ENCODE data around the gene PIGV.

DNA sequence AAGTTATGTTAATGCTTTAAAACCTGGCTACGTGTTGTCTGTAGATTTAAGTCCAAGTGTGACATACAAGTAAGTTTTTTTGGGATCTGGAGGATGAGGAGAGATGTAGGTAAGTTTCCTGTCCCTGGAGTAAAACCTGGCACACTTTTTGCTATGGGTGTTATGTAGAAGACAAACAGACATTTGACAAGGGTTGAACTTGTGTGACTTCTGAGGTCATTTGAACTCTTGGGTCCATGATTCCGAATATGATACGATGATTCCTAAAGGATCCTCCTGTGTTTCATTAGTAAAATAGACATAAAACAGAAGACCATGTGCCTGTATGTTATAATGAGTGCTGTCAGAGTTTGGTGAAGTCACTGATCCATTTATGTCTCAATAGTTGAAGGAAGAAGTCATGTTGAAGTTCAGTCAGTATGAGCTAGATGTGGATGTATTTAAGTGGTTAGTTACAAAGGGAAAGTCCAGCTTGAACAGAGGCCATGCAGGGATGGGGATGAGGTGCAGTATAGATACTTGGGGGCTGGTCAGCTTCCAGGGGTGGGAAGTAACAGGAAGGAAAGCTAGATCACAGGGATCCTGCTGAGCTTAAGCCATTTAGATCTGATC lies 47.6 kb upstream of the PIGV start:
- TF ChIP-seq POLR2AphosphoS5 (IDR thresholded peaks at IDR 0.05) (no peak), POLR2A (IDR thresholded peaks at IDR 0.05) (no peak)
- TF ChIP-seq, protein P1, sequence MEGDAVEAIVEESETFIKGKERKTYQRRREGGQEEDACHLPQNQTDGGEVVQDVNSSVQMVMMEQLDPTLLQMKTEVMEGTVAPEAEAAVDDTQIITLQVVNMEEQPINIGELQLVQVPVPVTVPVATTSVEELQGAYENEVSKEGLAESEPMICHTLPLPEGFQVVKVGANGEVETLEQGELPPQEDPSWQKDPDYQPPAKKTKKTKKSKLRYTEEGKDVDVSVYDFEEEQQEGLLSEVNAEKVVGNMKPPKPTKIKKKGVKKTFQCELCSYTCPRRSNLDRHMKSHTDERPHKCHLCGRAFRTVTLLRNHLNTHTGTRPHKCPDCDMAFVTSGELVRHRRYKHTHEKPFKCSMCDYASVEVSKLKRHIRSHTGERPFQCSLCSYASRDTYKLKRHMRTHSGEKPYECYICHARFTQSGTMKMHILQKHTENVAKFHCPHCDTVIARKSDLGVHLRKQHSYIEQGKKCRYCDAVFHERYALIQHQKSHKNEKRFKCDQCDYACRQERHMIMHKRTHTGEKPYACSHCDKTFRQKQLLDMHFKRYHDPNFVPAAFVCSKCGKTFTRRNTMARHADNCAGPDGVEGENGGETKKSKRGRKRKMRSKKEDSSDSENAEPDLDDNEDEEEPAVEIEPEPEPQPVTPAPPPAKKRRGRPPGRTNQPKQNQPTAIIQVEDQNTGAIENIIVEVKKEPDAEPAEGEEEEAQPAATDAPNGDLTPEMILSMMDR (IDR thresholded peaks at IDR 0.05): no peak
